Brain microvascular endothelial cell (primary cell): ENCODE measurements around the gene FGD4.

Experiments used
- DNase-seq: peaks from one replicate; pipeline ENCODE4 v3.0.0-alpha.2; 2020
- H3K27ac ChIP-seq: fragments of 250-450 bp; sonication (Bioruptor Pico); 2 replicates; pipeline ENCODE4 v1.5.1; 2020; ENCODE audit warnings: mild to moderate bottlenecking, moderate library complexity
- H3K27me3 ChIP-seq: fragments of 250-450 bp; sonication (Bioruptor Pico); replicated peaks from 2 replicates; pipeline ENCODE4 v1.5.1; 2020; ENCODE audit warnings: mild to moderate bottlenecking
- H3K36me3 ChIP-seq: fragments of 250-450 bp; sonication (Bioruptor Pico); replicated peaks from 2 replicates; pipeline ENCODE4 v1.5.1; 2020; ENCODE audit warnings: mild to moderate bottlenecking
- H3K4me3 ChIP-seq: 2 replicates; pipeline ENCODE4 v1.5.1; 2011; ENCODE audit warnings: low read depth, mild to moderate bottlenecking, control low read depth, low read length, moderate library complexity
- in situ Hi-C: cut with HindIII; loops from 2 replicates; pipeline ENCODE4 v1.10.0; 2017; ENCODE audit warnings: low sequenced_read_pairs, low pct_ligation_motif_present
- TF ChIP-seq, protein P1 (sequence below): IDR thresholded peaks from 2 replicates; pipeline ENCODE4 v1.5.1; 2011; ENCODE audit warnings: low read depth, mild to moderate bottlenecking, moderate library complexity, low read length, control low read depth, inconsistent platforms; ENCODE audit errors: missing control alignments

The FGD4 gene

DNA sequence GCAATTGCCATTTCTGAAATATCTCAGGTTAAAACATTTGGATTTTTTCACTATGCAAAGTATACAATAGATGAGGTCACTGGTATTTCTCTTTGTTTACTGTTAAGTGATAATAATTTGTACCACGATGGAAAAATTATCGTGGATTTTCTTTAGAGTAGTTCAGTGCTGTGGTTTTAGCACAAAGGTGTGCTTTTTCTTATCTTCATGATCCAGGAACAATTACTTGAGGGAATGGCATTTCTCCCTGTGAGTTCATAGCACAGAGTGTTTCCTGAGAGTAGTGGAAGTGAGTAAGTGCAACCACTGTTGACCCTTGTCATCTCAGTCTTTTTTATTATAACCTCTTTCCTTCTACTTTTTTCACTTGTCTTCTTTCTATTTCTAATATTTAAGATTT lies 86.8 kb downstream of the FGD4 start:
- Histone ChIP-seq H3K27me3 (no peaks in the 10 kb centered on the region), H3K4me3 (no peak overlapping the region), H3K36me3 (no peaks in the 10 kb centered on the region), H3K27ac (no peak overlapping the region)
- DNase-seq = no peak
- TF ChIP-seq, protein P1, sequence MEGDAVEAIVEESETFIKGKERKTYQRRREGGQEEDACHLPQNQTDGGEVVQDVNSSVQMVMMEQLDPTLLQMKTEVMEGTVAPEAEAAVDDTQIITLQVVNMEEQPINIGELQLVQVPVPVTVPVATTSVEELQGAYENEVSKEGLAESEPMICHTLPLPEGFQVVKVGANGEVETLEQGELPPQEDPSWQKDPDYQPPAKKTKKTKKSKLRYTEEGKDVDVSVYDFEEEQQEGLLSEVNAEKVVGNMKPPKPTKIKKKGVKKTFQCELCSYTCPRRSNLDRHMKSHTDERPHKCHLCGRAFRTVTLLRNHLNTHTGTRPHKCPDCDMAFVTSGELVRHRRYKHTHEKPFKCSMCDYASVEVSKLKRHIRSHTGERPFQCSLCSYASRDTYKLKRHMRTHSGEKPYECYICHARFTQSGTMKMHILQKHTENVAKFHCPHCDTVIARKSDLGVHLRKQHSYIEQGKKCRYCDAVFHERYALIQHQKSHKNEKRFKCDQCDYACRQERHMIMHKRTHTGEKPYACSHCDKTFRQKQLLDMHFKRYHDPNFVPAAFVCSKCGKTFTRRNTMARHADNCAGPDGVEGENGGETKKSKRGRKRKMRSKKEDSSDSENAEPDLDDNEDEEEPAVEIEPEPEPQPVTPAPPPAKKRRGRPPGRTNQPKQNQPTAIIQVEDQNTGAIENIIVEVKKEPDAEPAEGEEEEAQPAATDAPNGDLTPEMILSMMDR = no peak
- in situ Hi-C loops = no loop called here

DNA sequence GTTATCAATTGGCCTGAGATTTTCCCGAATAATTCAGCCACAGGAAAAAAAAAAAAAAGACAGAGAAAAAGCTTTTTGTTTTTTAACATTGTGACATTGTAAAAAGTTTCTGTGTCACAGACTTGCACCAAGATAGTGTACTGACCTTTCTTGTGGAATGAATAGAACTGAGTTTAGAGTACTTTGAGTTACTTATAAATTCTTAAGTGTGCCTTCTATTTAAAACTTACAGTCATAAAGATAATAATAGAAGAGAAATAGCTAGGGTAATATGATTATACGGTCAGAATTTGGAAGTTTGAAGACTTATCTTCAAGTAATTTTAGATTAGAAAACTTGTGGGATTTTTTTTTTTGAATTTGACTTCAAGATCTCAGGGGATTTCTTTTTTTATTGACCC lies 88.8 kb downstream of the FGD4 start:
- TF ChIP-seq, protein P1 = no peak
- no peak for DNase-seq
- Histone ChIP-seq H3K36me3 (no peaks in the 10 kb centered on the region), H3K4me3 (no peak overlapping the region), H3K27me3 (no peaks in the 10 kb centered on the region), H3K27ac (no peak overlapping the region)
- in situ Hi-C loops = no loop called here

DNA sequence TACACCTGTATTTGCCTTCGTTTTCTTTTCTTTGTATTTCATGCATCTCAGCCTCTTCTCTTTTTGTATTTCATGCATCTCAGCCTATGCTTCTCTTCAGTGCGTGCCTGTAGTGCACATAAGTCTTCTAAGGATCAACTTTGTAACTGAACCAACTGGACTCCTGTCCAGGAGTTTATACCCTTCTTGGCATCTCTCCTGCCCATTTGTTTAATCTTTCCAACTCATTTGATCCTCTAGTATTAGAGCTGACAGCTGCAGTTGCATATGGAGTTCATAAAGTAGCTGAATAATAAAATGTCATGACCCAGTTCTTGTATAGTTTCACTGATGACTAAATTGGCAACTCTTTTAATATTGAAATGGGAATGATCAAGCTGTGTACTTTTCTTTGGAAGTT lies 89.7 kb downstream of the FGD4 start:
- Histone ChIP-seq H3K27ac (no peak overlapping the region), H3K4me3 (no peak overlapping the region), H3K36me3 (no peaks in the 10 kb centered on the region), H3K27me3 (no peaks in the 10 kb centered on the region)
- TF ChIP-seq, protein P1 = no peak
- in situ Hi-C loops = no loop called here
- DNase-seq = no peak

DNA sequence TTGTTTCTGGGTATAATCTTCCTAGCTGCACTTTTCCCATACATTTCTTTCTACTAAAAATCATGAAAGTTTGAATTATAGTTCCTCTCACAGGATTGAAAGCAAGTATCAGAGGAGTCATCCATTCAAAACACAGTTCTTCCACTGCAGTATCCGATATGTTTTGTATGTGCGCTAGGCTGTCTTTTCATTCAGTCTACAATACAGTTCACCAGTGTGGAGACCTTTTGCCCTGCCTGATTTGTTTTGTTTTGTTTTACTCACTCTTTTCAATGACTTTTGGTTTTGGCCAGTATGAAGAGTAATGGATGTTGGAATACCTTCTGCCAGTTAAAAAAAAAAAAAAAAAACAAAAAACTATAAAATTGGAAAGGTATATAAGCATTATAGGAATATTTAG lies 91.4 kb downstream of the FGD4 start:
- H3K4me3 ChIP-seq = no peak overlapping the region
- in situ Hi-C loops = no loop called here
- TF ChIP-seq, protein P1 = no peak
- no peaks in the 10 kb centered on the region for H3K36me3 ChIP-seq
- H3K27ac ChIP-seq = no peak overlapping the region
- DNase-seq = no peak
- H3K27me3 ChIP-seq = no peaks in the 10 kb centered on the region

DNA sequence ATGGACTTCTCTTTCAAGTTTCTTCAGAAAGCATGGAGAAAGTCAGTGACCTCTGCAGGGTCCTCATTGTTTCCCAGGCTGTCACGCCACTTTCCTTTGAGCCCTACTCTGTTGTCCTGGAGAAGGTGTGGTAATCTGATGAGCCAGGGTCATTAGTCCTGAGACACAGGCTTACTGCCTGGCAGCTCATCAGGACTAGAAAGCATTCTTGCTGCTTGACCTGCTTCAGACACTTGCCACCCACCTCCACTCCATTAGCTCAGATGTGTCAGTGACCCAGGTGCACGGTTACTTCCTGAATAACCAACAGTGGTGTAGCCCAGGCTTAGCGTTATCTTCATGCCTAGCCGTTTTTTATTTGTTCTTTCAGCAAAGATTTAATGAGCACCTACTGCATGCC lies 93.9 kb downstream of the FGD4 start:
- H3K4me3 ChIP-seq = no peak overlapping the region
- H3K36me3 ChIP-seq = no peaks in the 10 kb centered on the region
- no peaks in the 10 kb centered on the region for H3K27me3 ChIP-seq
- in situ Hi-C loops = no loop called here
- TF ChIP-seq, protein P1 = no peak
- no peak overlapping the region for H3K27ac ChIP-seq
- no peak for DNase-seq

DNA sequence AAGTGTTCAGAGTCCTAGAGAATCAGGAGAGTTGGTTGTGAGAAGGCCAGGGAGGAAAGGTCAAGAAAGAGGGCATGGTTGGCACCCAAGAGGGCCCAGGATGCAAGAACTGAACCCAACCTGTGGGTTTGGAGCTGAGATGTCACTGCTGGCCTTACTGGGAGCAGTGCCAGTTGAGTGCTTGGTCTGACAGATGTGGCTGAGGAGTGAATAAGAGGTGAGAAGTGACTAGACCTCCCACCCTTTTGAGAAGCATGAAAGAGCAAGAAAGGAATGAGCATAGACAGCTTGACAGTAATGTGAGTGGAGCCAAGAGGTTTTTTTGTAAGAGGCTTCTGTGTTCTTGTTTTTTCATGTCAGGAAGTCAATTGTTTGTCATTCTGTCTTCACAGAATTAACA lies 95.3 kb downstream of the FGD4 start:
- Histone ChIP-seq H3K4me3 (no peak overlapping the region), H3K27ac (no peak overlapping the region), H3K36me3 (no peaks in the 10 kb centered on the region), H3K27me3 (no peaks in the 10 kb centered on the region)
- no peak for DNase-seq
- in situ Hi-C loops = no loop called here
- TF ChIP-seq, protein P1 = no peak
